ENCODE results near the gene IRF6. TPM values are rescaled to one million over a fixed set of nuclear protein-coding genes. Genes with fewer than 3 reads are reported as not detected.

IRF6 gene
- total and polyA plus RNA-seq, 2 donors (not counting 1 experiment from before 2014, with no cell fraction given), result 0.66 to 1.00 TPM

DNA sequence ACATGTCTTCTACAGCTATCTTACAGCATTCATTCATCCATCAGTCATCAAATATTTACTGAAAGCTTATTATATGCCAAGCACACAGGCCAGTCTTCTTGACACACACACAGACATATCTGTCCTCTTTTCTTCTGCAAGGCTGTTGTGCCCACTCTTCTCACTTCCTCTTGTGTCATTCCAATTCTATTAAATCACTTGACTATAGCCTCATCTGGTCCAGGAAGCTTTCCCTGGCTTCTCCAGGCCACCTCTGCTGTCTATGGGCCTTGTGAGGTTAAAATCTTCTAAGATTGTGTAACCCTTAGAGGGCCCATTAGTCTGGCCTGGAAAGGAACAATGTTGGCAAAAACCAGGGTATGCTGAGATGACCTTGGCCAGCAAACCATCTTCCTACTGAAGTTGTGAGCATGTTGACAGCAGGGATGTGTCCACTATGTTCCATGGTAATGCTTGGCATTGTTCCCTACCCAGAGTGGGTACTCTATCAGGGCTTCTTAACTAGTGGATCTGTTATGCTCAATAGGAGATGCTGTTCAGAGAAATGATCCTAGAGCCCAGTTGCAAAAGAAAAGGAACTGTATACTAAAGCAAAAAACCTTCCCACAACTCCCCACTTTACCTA is 44.8 kb downstream of the IRF6 start:
- Histone ChIP-seq H3K9me3 (ENCODE audit: control insufficient read depth, insufficient read depth, low read depth, low read length) (no peaks in the 10 kb centered on the region), H3K4me3 (replicated peaks in 1 of 4; ENCODE audit: control extremely low read depth in 1 of 4, insufficient read depth in 1 of 4, low read depth in 3 of 4, low read length in 4 of 4) (no peak overlapping the region), H3K4me1 (ENCODE audit: control insufficient read depth, extremely low read depth, insufficient read depth, low read length) (no peaks in the 10 kb centered on the region), H2AFZ (ENCODE audit: low read length) (no peak overlapping the region), H3K79me2 (ENCODE audit: control insufficient read depth, insufficient read depth, low read length) (no peaks in the 10 kb centered on the region), H3K9ac (ENCODE audit: insufficient read depth, low read length) (no peak overlapping the region), H3K27me3 (ENCODE audit: control insufficient read depth, insufficient read depth, low read length) (peaks cover 8% of the 10 kb centered on the region), H4K20me1 (ENCODE audit: control insufficient read depth, extremely low read depth, insufficient read depth, low read length) (no peaks in the 10 kb centered on the region), H3K36me3 (ENCODE audit: control insufficient read depth, insufficient read depth, low read length) (no peaks in the 10 kb centered on the region), H3K27ac (ENCODE audit: insufficient read depth, low read length) (no peak overlapping the region), H3K4me2 (ENCODE audit: extremely low read depth, insufficient read depth, low read length) (no peak overlapping the region)
- TF ChIP-seq, protein P1, sequence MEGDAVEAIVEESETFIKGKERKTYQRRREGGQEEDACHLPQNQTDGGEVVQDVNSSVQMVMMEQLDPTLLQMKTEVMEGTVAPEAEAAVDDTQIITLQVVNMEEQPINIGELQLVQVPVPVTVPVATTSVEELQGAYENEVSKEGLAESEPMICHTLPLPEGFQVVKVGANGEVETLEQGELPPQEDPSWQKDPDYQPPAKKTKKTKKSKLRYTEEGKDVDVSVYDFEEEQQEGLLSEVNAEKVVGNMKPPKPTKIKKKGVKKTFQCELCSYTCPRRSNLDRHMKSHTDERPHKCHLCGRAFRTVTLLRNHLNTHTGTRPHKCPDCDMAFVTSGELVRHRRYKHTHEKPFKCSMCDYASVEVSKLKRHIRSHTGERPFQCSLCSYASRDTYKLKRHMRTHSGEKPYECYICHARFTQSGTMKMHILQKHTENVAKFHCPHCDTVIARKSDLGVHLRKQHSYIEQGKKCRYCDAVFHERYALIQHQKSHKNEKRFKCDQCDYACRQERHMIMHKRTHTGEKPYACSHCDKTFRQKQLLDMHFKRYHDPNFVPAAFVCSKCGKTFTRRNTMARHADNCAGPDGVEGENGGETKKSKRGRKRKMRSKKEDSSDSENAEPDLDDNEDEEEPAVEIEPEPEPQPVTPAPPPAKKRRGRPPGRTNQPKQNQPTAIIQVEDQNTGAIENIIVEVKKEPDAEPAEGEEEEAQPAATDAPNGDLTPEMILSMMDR (conservative IDR thresholded peaks at IDR 0.05 in 1 of 2, IDR thresholded peaks at IDR 0.05 in 1 of 2; ENCODE audit: low read depth in 1 of 2, low read length in 2 of 2), result no peak
- TF ChIP-seq EZH2 (IDR thresholded peaks at IDR 0.05; ENCODE audit: low read length, missing control alignments), result no peak
- no peak for DNase-seq (ENCODE audit: low read depth in 2 of 2)

DNA sequence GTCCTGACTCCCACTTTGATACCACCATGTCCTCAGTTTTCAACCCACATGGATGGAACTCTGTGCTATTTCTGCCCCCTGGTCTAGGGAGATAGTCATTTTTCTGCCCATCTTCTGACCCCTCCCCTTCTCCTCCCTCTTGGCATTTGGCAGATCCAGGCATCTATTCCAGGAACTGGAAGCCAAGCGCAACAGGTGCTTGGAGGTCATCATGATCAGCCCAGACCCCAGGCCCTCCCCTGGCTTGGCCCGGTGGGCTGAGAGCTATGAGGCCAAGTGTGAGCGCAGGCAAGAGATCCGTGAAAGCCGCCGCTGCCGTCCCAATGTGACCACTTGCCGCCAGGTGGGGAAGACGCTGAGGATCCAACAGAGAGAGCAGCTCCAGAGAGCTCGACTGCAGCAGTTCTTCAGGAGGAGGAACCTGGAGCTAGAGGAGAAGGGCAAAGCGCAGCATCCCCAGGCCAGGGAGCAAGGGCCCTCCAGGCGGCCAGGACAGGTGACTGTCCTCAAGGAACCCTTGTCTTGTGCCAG is 46.0 kb downstream of the IRF6 start:
- Histone ChIP-seq H3K79me2 (ENCODE audit: control insufficient read depth, insufficient read depth, low read length) (no peaks in the 10 kb centered on the region), H3K27me3 (ENCODE audit: control insufficient read depth, insufficient read depth, low read length) (peaks cover 8% of the 10 kb centered on the region), H3K9me3 (ENCODE audit: control insufficient read depth, insufficient read depth, low read depth, low read length) (no peaks in the 10 kb centered on the region), H3K9ac (ENCODE audit: insufficient read depth, low read length) (no peak overlapping the region), H2AFZ (ENCODE audit: low read length) (no peak overlapping the region), H3K36me3 (ENCODE audit: control insufficient read depth, insufficient read depth, low read length) (no peaks in the 10 kb centered on the region), H3K4me2 (ENCODE audit: extremely low read depth, insufficient read depth, low read length) (no peak overlapping the region), H3K4me1 (ENCODE audit: control insufficient read depth, extremely low read depth, insufficient read depth, low read length) (no peaks in the 10 kb centered on the region), H3K27ac (ENCODE audit: insufficient read depth, low read length) (no peak overlapping the region), H4K20me1 (ENCODE audit: control insufficient read depth, extremely low read depth, insufficient read depth, low read length) (no peaks in the 10 kb centered on the region), H3K4me3 (replicated peaks in 1 of 4; ENCODE audit: control extremely low read depth in 1 of 4, insufficient read depth in 1 of 4, low read depth in 3 of 4, low read length in 4 of 4) (no peak overlapping the region)
- TF ChIP-seq, protein P1 (conservative IDR thresholded peaks at IDR 0.05 in 1 of 2, IDR thresholded peaks at IDR 0.05 in 1 of 2; ENCODE audit: low read depth in 1 of 2, low read length in 2 of 2), result no peak
- no peak for TF ChIP-seq EZH2 (IDR thresholded peaks at IDR 0.05; ENCODE audit: low read length, missing control alignments)
- DNase-seq (ENCODE audit: low read depth in 2 of 2), result no peak

DNA sequence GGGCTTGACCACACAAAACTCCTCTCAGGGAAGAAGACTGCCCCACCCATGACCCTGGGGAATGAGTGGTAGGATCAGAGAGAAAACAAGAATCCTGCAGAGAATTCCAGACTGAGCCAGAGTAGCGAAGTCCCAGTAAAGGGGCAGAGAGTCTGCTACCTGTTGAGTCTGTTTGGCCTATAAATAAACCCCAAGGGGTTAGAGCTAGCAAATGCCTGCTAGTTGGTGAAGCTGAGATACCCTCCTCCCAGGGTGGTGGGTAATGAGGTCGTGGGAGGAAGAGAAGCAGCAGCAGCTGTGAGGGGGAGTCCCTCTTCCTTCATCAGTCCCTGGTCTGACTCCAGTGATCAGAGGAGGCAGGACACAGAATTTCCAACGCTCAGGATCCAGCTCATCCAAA is 47.5 kb downstream of the IRF6 start:
- Histone ChIP-seq H3K9me3 (ENCODE audit: control insufficient read depth, insufficient read depth, low read depth, low read length) (no peaks in the 10 kb centered on the region), H2AFZ (ENCODE audit: low read length) (no peak overlapping the region), H3K4me3 (replicated peaks in 1 of 4; ENCODE audit: control extremely low read depth in 1 of 4, insufficient read depth in 1 of 4, low read depth in 3 of 4, low read length in 4 of 4) (no peak overlapping the region), H4K20me1 (ENCODE audit: control insufficient read depth, extremely low read depth, insufficient read depth, low read length) (no peaks in the 10 kb centered on the region), H3K27me3 (ENCODE audit: control insufficient read depth, insufficient read depth, low read length) (peaks cover 8% of the 10 kb centered on the region), H3K4me2 (ENCODE audit: extremely low read depth, insufficient read depth, low read length) (no peak overlapping the region), H3K36me3 (ENCODE audit: control insufficient read depth, insufficient read depth, low read length) (no peaks in the 10 kb centered on the region), H3K79me2 (ENCODE audit: control insufficient read depth, insufficient read depth, low read length) (no peaks in the 10 kb centered on the region), H3K9ac (ENCODE audit: insufficient read depth, low read length) (no peak overlapping the region), H3K27ac (ENCODE audit: insufficient read depth, low read length) (no peak overlapping the region), H3K4me1 (ENCODE audit: control insufficient read depth, extremely low read depth, insufficient read depth, low read length) (no peaks in the 10 kb centered on the region)
- DNase-seq (ENCODE audit: low read depth in 2 of 2), result no peak
- no peak for TF ChIP-seq EZH2 (IDR thresholded peaks at IDR 0.05; ENCODE audit: low read length, missing control alignments)
- TF ChIP-seq, protein P1 (conservative IDR thresholded peaks at IDR 0.05 in 1 of 2, IDR thresholded peaks at IDR 0.05 in 1 of 2; ENCODE audit: low read depth in 1 of 2, low read length in 2 of 2), result no peak

Measured in fibroblast of lung (primary cell).